Neural cell (in vitro differentiated cells): Measurements from ENCODE around the gene EVA1A. TPM values are rescaled to one million over a fixed set of nuclear protein-coding genes. Genes with fewer than 3 reads are reported as not detected.

ENCODE experiments used
- H2AFZ ChIP-seq: fragments of 200-600, 300-800 bp; sonication (generic), shearing (Covaris generic); 2 replicates; pipeline ENCODE4 v1.6.0; 2014; ENCODE audit warnings: low read depth, mild to moderate bottlenecking, antibody characterized with exemption, low read length, moderate library complexity
- H3F3A ChIP-seq: fragments of 200-600 bp; shearing (Covaris generic); 2 replicates; pipeline ENCODE4 v1.6.1; 2016; ENCODE audit warnings: mild to moderate bottlenecking, moderate library complexity, mixed read lengths, antibody characterized with exemption, low read length; ENCODE audit not compliant: insufficient read depth, poor library complexity, severe bottlenecking
- H3K27ac ChIP-seq: fragments of 200-600, 300-800 bp; sonication (generic), shearing (Covaris generic); 2 replicates; pipeline ENCODE4 v1.5.1; 2014; ENCODE audit warnings: mild to moderate bottlenecking, low read length, moderate library complexity
- H3K27me3 ChIP-seq: fragments of 300-800, 200-600 bp; sonication (generic), shearing (Covaris generic); 2 replicates; pipeline ENCODE4 v1.6.0; 2014; ENCODE audit warnings: mild to moderate bottlenecking, low read depth, low read length, moderate library complexity; ENCODE audit not compliant: insufficient read depth
- H3K36me3 ChIP-seq: fragments of 300-800, 200-600 bp; sonication (generic), shearing (Covaris generic); 2 replicates; pipeline ENCODE4 v1.5.1; 2014; ENCODE audit warnings: mild to moderate bottlenecking, antibody characterized with exemption, low read length, moderate library complexity; ENCODE audit not compliant: insufficient read depth
- H3K4me2 ChIP-seq: fragments of 300-800, 200-600 bp; sonication (generic), shearing (Covaris generic); 2 replicates; pipeline ENCODE4 v1.6.0; 2014; ENCODE audit warnings: mild to moderate bottlenecking, low read length
- H3K4me3 ChIP-seq: fragments of 300-800, 200-600 bp; sonication (generic), shearing (Covaris generic); 2 replicates; pipeline ENCODE4 v1.5.1; 2014; ENCODE audit warnings: mild to moderate bottlenecking, low read length, moderate library complexity
- H3K79me2 ChIP-seq: fragments of 200-600 bp; shearing (Covaris generic); replicated peaks from 2 replicates; pipeline ENCODE4 v1.6.0; 2014; ENCODE audit warnings: mild to moderate bottlenecking, low read length, moderate library complexity; ENCODE audit not compliant: insufficient read depth
- H3K9ac ChIP-seq: fragments of 300-800, 200-600 bp; sonication (generic), shearing (Covaris generic); 2 replicates; pipeline ENCODE4 v1.6.1; 2016; ENCODE audit warnings: mild to moderate bottlenecking, low read length, mixed read lengths
- H3K9me2 ChIP-seq: fragments of 200-600 bp; shearing (Covaris generic); 2 replicates; pipeline ENCODE4 v1.6.1; 2016; ENCODE audit warnings: mild to moderate bottlenecking, low read length, mixed read lengths; ENCODE audit not compliant: insufficient read depth
- H3K9me3 ChIP-seq: fragments of 200-600, 300-800 bp; sonication (generic), shearing (Covaris generic); 2 replicates; pipeline ENCODE4 v1.6.1; 2016; ENCODE audit warnings: mild to moderate bottlenecking, mixed run types, low read length, moderate library complexity, mixed read lengths
- H4K20me1 ChIP-seq: fragments of 200-600 bp; shearing (Covaris generic); 2 replicates; pipeline ENCODE4 v1.6.1; 2016; ENCODE audit warnings: mild to moderate bottlenecking, mixed run types; ENCODE audit not compliant: insufficient read depth
- EP300 ChIP-seq: fragments of 450-650 bp; conservative IDR thresholded peaks from 2 replicates; pipeline ENCODE4 v1.6.1; 2014; ENCODE audit warnings: antibody characterized with exemption, mild to moderate bottlenecking, moderate library complexity; ENCODE audit not compliant: poor library complexity, severe bottlenecking
- EZH2 ChIP-seq: fragments of 200-600, 300-800 bp; shearing (Covaris generic), sonication (generic); IDR thresholded peaks from 2 replicates; pipeline ENCODE4 v1.6.1; 2014; ENCODE audit warnings: antibody characterized with exemption, low read length, borderline replicate concordance, mild to moderate bottlenecking; ENCODE audit not compliant: insufficient read depth, poor library complexity, severe bottlenecking
- MXI1 ChIP-seq: fragments of 450-650 bp; conservative IDR thresholded peaks from 2 replicates; pipeline ENCODE4 v1.6.1; 2014; ENCODE audit warnings: antibody characterized with exemption, mild to moderate bottlenecking; ENCODE audit not compliant: poor library complexity, severe bottlenecking
- POLR2AphosphoS5 ChIP-seq: IDR thresholded peaks from 2 replicates; pipeline ENCODE4 v1.6.1; 2012
- RAD21 ChIP-seq: fragments of 450-650 bp; conservative IDR thresholded peaks from 2 replicates; pipeline ENCODE4 v1.6.1; 2014; ENCODE audit warnings: antibody characterized with exemption, mild to moderate bottlenecking, moderate library complexity
- SMC3 ChIP-seq: fragments of 450-650 bp; conservative IDR thresholded peaks from 2 replicates; pipeline ENCODE4 v1.6.1; 2014; ENCODE audit warnings: antibody characterized with exemption, mild to moderate bottlenecking, moderate library complexity; ENCODE audit not compliant: poor library complexity
- TAF1 ChIP-seq: IDR thresholded peaks from 2 replicates; pipeline ENCODE4 v1.6.1; 2012; ENCODE audit warnings: low read depth
- polyA plus RNA-seq: library from polyadenylated mRNA; depleted of rRNA; stranded (reverse); fragments of >200 nt; gene quantifications from 2 replicates; pipeline ENCODE4 v1.2.3, GENCODE V29; 2014
- TF ChIP-seq, protein P1 (sequence below): fragments of 450-650 bp; IDR thresholded peaks from 2 replicates; pipeline ENCODE4 v1.5.1; 2014; ENCODE audit warnings: antibody characterized with exemption, mild to moderate bottlenecking, moderate library complexity; ENCODE audit not compliant: poor library complexity, severe bottlenecking
- TF ChIP-seq, protein P2 (sequence below): IDR thresholded peaks from 2 replicates; pipeline ENCODE4 v1.6.1; 2012; ENCODE audit warnings: borderline replicate concordance

The EVA1A gene
- polyA plus RNA-seq, 1 donor from 2014 or later: not detected

GRCh38 chr2:75460630-75461029, 100.1 kb downstream of the EVA1A start:
- TF ChIP-seq SMC3: no peak
- TF ChIP-seq, protein P1, sequence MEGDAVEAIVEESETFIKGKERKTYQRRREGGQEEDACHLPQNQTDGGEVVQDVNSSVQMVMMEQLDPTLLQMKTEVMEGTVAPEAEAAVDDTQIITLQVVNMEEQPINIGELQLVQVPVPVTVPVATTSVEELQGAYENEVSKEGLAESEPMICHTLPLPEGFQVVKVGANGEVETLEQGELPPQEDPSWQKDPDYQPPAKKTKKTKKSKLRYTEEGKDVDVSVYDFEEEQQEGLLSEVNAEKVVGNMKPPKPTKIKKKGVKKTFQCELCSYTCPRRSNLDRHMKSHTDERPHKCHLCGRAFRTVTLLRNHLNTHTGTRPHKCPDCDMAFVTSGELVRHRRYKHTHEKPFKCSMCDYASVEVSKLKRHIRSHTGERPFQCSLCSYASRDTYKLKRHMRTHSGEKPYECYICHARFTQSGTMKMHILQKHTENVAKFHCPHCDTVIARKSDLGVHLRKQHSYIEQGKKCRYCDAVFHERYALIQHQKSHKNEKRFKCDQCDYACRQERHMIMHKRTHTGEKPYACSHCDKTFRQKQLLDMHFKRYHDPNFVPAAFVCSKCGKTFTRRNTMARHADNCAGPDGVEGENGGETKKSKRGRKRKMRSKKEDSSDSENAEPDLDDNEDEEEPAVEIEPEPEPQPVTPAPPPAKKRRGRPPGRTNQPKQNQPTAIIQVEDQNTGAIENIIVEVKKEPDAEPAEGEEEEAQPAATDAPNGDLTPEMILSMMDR: no peak
- no peaks in the 10 kb centered on the region for H3K27me3 ChIP-seq
- H3K9me3 ChIP-seq: no peaks in the 10 kb centered on the region
- H4K20me1 ChIP-seq: no peaks in the 10 kb centered on the region
- no peaks in the 10 kb centered on the region for H3F3A ChIP-seq
- H3K27ac ChIP-seq: no peak overlapping the region
- H3K79me2 ChIP-seq: no peaks in the 10 kb centered on the region
- H3K9ac ChIP-seq: no peak overlapping the region
- H2AFZ ChIP-seq: no peak overlapping the region
- H3K4me3 ChIP-seq: no peak overlapping the region
- H3K9me2 ChIP-seq: no peaks in the 10 kb centered on the region
- no peak overlapping the region for H3K4me2 ChIP-seq
- H3K36me3 ChIP-seq: no peaks in the 10 kb centered on the region

- Histone ChIP-seq H3K27ac (no peak overlapping the region), H3K9me2 (no peaks in the 10 kb centered on the region), H3K79me2 (no peaks in the 10 kb centered on the region), H2AFZ (no peak overlapping the region), H3K9ac (no peak overlapping the region), H3K36me3 (no peaks in the 10 kb centered on the region), H3K9me3 (no peaks in the 10 kb centered on the region), H3K27me3 (no peaks in the 10 kb centered on the region), H3K4me3 (no peak overlapping the region), H3K4me2 (no peak overlapping the region), H3F3A (no peaks in the 10 kb centered on the region), H4K20me1 (no peaks in the 10 kb centered on the region)
- TF ChIP-seq EZH2 (no peak), MXI1 (no peak)
These were observed 101.0 kb downstream of the EVA1A start for GRCh38 chr2:75459565-75460310.

GRCh38 chr2:75458201-75458600, 102.5 kb downstream of the EVA1A start:
- Histone ChIP-seq H3K36me3 (no peaks in the 10 kb centered on the region), H3K9ac (no peak overlapping the region), H3K9me3 (no peaks in the 10 kb centered on the region), H2AFZ (no peak overlapping the region), H3F3A (no peaks in the 10 kb centered on the region), H3K27ac (no peak overlapping the region), H3K27me3 (no peaks in the 10 kb centered on the region), H3K79me2 (no peaks in the 10 kb centered on the region), H3K4me3 (no peak overlapping the region), H3K9me2 (no peaks in the 10 kb centered on the region), H4K20me1 (no peaks in the 10 kb centered on the region), H3K4me2 (no peak overlapping the region)
- TF ChIP-seq EP300: no peak
- TF ChIP-seq TAF1: no peak
- TF ChIP-seq RAD21: no peak
- no peak for TF ChIP-seq POLR2AphosphoS5
- TF ChIP-seq, protein P2, sequence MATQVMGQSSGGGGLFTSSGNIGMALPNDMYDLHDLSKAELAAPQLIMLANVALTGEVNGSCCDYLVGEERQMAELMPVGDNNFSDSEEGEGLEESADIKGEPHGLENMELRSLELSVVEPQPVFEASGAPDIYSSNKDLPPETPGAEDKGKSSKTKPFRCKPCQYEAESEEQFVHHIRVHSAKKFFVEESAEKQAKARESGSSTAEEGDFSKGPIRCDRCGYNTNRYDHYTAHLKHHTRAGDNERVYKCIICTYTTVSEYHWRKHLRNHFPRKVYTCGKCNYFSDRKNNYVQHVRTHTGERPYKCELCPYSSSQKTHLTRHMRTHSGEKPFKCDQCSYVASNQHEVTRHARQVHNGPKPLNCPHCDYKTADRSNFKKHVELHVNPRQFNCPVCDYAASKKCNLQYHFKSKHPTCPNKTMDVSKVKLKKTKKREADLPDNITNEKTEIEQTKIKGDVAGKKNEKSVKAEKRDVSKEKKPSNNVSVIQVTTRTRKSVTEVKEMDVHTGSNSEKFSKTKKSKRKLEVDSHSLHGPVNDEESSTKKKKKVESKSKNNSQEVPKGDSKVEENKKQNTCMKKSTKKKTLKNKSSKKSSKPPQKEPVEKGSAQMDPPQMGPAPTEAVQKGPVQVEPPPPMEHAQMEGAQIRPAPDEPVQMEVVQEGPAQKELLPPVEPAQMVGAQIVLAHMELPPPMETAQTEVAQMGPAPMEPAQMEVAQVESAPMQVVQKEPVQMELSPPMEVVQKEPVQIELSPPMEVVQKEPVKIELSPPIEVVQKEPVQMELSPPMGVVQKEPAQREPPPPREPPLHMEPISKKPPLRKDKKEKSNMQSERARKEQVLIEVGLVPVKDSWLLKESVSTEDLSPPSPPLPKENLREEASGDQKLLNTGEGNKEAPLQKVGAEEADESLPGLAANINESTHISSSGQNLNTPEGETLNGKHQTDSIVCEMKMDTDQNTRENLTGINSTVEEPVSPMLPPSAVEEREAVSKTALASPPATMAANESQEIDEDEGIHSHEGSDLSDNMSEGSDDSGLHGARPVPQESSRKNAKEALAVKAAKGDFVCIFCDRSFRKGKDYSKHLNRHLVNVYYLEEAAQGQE: no peak
